ENCODE measurements around the gene PIWIL1.

PIWIL1 gene

DNA sequence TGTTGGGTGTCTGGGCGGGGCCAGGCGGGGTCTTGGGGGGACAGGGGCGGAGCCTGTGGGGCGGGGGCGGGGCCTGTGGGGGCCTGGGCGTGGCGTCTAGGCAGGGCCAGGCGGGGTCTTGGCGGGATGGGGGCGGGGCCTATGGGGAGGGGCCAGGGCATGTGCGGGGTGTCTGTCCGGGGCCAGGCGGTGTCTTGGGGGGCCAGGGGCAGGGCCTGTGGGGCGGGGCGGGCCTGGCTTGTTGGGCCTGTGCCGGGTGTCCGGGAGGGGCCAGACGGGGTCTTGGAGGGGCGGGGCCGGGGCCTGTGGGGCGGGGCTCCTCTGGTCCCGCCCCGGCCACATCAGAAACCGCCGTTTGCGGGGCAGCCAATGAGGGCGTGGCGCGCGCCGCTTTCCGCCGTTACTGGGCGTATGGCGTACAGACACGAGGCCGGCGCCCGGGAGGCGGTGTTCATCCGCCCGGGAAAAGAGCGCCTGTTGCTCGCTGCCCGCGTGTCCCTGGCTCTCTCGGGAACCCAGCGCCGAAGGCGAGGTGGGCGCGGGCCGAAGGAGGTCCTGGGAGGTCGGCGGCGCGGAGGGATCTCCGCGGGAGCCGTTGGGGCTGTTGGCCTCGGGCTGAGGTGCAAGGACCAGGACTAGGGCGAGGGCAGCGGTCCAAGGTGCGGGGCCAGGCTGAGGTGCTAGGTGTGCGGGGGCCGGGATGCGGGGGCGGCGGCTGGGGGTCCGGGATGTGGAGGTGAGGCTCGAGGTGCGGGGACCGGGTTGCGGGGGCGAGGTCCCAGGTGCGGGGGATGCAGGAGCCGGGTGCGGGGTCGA, at the start of gene PIWIL1:
Gene PIWIL1, plus strand, starts transcription at position 400 of the 816 bp plus-strand sequence. CDS start 4,705 bp downstream, outside the sequence.
- no peak for TF ChIP-seq Cebpa-rat (IDR thresholded peaks at IDR 0.05)
- Histone ChIP-seq H3K9me3 (replicated peaks in 1 of 11) (peaks cover 0 to 17% (median 7%) of the 10 kb centered on the region in 11 experiments; a peak in 7 of 22 replicates), H3K36me3 (no peaks in the 10 kb centered on the region), H3K27me3 (peaks cover 0 to 11% (median 0%) of the 10 kb centered on the region in 11 experiments; a peak in 5 of 22 replicates), H3K9ac (no peak within 1 kb of the TSS), H3K27ac (no peak within 1 kb of the TSS), H3K4me2 (no peak within 1 kb of the TSS), H3K4me1 (peaks cover 0 to 7% (median 4%) of the 10 kb centered on the region in 10 experiments; a peak in 7 of 20 replicates), H3K4me3 (no peak within 1 kb of the TSS), H4K20me1 (no peaks in the 10 kb centered on the region)

DNA sequence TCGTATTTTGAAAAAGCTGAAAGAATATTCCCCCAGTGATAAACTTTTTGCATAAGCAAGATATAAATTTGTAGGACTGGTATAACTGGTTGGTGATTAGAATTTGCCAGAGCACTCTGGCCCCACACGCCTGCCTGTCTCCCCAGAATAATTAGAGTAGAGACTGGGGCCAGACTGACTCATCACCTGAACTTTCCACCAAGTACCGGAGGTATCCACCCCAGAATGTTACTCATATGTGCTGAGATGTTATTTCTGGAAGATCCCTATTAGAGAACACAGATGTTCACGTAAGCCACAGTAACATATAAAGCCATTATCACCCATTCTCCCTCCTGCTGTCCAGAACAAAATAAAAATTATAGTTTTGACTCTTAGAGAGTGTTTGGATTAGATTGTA, 49.5 kb upstream of the PIWIL1 start:
- no peak for TF ChIP-seq Cebpa-rat (IDR thresholded peaks at IDR 0.05)
- Histone ChIP-seq H3K9me3 (replicated peaks in 1 of 11) (peaks cover 21 to 39% (median 31%) of the 10 kb centered on the region in 11 experiments), H4K20me1 (no peaks in the 10 kb centered on the region), H3K27me3 (no peaks in the 10 kb centered on the region), H3K27ac (no peak overlapping the region), H3K9ac (no peak overlapping the region), H3K4me3 (no peak overlapping the region), H3K4me2 (no peak overlapping the region), H3K36me3 (no peaks in the 10 kb centered on the region), H3K4me1 (0 out of 20 replicates have a peak, but pooled peaks cover 0 to 7% (median 0%) of the 10 kb centered on the region in 10 experiments)

DNA sequence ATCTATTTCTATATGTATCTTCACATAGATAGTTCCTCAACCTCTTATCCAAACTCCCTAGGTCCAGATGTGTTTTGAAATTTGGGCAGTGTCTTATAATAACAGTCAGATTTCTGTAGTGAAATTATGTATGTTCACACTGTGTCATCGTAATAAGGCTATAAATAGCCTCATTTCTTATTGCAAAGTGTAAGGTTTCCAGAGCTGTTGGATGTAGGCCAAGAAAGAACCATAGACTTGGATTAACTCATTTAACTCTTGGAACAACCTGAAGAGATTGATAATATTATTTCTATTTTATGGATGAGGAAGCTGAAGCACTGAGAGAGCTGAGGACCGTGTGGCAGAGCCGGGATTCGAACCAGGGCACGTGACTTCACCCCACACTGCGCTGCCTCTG, 49.0 kb upstream of the PIWIL1 start:
- Histone ChIP-seq H3K9me3 (replicated peaks in 1 of 11) (peaks cover 19 to 34% (median 26%) of the 10 kb centered on the region in 11 experiments), H3K9ac (no peak overlapping the region), H3K27ac (no peak overlapping the region), H3K4me2 (no peak overlapping the region), H3K36me3 (no peaks in the 10 kb centered on the region), H3K4me3 (no peak overlapping the region), H3K27me3 (no peaks in the 10 kb centered on the region), H4K20me1 (no peaks in the 10 kb centered on the region), H3K4me1 (0 out of 20 replicates have a peak, but pooled peaks cover 0 to 7% (median 0%) of the 10 kb centered on the region in 10 experiments)
- TF ChIP-seq Cebpa-rat (IDR thresholded peaks at IDR 0.05), result no peak

DNA sequence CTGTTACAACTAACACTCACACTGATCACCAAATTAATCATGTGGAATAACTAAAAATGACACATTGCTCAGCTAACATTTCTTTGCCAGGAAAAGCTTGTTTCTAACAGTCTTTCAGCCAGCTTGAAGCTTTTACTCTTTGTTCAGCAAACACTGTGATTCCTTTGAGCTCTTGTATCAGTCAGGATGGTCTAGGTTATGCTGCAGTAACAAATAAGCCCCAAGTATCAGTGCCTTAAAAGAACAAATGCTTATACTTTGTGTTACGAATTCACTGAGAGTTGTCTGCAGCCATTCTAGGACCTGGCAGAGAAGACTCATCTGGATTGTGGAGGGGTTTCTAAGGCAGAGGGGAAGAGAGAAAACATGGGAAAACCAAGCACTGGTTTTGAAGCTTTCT, 47.6 kb upstream of the PIWIL1 start:
- H3K9ac ChIP-seq, result no peak overlapping the region
- no peak overlapping the region for H3K27ac ChIP-seq
- H4K20me1 ChIP-seq, result no peaks in the 10 kb centered on the region
- H3K4me2 ChIP-seq, result no peak overlapping the region
- no peak overlapping the region for H3K4me3 ChIP-seq
- no peak for TF ChIP-seq Cebpa-rat (IDR thresholded peaks at IDR 0.05)
- no peaks in the 10 kb centered on the region for H3K27me3 ChIP-seq
- H3K9me3 ChIP-seq (replicated peaks in 1 of 11), result peaks cover 7 to 20% (median 12%) of the 10 kb centered on the region in 11 experiments; a peak in 15 of 22 replicates
- no peaks in the 10 kb centered on the region for H3K36me3 ChIP-seq
- 0 out of 20 replicates have a peak, but pooled peaks cover 0 to 7% (median 0%) of the 10 kb centered on the region in 10 experiments for H3K4me1 ChIP-seq

DNA sequence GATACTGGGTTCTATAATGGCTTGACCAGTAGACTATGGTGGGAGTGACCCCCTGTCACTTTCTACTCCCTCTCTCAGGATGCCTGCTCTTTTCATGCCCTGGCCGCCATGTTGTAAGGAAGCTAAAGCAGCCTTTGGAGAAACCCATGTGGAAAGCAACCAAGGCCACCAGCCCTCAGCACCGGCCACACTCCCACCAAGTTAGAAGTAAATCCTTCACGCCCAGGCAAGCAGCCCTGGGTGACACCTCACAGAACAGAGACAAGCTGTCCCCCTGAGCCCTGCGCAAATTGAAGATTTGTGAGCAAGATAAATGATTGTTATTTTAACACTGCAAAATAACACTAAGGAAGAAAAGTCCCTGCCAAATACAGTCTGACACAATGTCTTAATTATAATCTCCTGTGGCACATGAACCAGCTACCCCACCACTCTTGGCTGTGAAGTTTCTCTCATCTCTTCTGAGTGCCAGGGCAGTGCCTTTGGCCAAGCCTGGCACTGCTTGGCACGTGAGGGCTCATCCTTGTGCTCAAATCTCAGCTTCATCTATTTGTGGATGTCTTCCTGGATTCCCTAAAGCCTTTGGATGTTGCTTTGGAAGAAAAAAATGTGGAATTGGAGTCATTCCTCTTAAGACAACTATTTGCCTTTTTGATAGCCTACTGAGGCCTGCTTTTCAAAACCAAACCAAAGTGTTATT, 39.2 kb upstream of the PIWIL1 start:
- Histone ChIP-seq H3K9ac (no peak overlapping the region), H3K27me3 (no peaks in the 10 kb centered on the region), H3K27ac (no peak overlapping the region), H3K4me3 (no peak overlapping the region), H4K20me1 (no peaks in the 10 kb centered on the region; a peak in 1 of 22 replicates), H3K4me1 (peaks cover 16 to 29% (median 26%) of the 10 kb centered on the region in 10 experiments), H3K4me2 (no peak overlapping the region), H3K36me3 (no peaks in the 10 kb centered on the region), H3K9me3 (replicated peaks in 1 of 11) (peaks cover 0 to 3% (median 0%) of the 10 kb centered on the region in 11 experiments; a peak in 1 of 22 replicates)
- no peak for TF ChIP-seq Cebpa-rat (IDR thresholded peaks at IDR 0.05)

DNA sequence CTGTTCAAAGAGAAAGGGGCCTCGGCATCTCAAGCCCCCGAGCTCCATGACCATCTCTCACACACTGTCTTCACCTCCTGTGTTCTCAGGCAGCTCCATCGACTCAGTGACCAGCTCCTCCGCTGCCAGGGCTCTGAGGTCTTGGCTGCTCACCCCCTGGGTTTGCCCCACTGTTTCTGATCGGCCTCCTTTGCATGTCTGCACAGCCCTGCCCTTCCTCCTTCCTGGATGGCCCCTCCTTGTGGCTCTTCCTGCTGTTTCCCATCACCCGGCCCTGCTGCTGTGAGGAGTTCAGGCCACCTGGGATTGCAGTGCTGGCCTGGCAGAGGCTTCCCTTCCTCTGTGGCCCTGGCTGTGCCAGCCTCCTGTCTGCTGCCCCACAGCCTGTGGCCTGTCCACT, 38.1 kb upstream of the PIWIL1 start:
- peak overlapping the region in 8 of 11 experiments; percentile 6 to 82 (median 68); a peak in 11 of 22 replicates for H3K4me2 ChIP-seq
- no peaks in the 10 kb centered on the region for H3K27me3 ChIP-seq
- no peaks in the 10 kb centered on the region; a peak in 1 of 22 replicates for H4K20me1 ChIP-seq
- H3K9me3 ChIP-seq (replicated peaks in 1 of 11), result peaks cover 0 to 3% (median 0%) of the 10 kb centered on the region in 11 experiments; a peak in 1 of 22 replicates
- H3K9ac ChIP-seq, result no peak overlapping the region
- no peak overlapping the region for H3K27ac ChIP-seq
- peaks cover 16 to 38% (median 27%) of the 10 kb centered on the region in 10 experiments for H3K4me1 ChIP-seq
- no peaks in the 10 kb centered on the region for H3K36me3 ChIP-seq
- TF ChIP-seq Cebpa-rat (IDR thresholded peaks at IDR 0.05), result no peak
- H3K4me3 ChIP-seq, result no peak overlapping the region

DNA sequence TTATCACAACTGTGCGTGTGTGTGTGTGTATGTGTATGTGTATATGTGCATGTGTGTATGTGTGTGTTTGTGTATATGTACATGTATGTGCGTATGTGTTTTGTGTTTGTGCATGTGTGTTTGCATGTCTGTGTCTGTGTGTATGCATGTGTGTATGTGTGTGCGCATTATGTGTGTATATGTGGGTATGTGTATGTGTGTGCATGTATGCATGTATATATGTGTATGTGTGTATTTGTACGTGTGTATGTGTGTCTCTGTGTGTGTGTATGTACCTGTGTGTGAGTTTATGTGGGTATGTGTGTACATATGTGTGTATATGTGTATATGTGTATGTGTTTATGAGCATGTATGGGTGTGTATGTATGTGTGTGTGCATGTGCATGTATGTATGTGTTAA, 37.6 kb upstream of the PIWIL1 start:
- no peaks in the 10 kb centered on the region for H3K36me3 ChIP-seq
- H4K20me1 ChIP-seq, result no peaks in the 10 kb centered on the region; a peak in 1 of 22 replicates
- H3K27me3 ChIP-seq, result no peaks in the 10 kb centered on the region
- H3K4me2 ChIP-seq, result peak overlapping the region in 8 of 11 experiments; percentile 50 to 82 (median 70); a peak in 12 of 22 replicates
- H3K9me3 ChIP-seq (replicated peaks in 1 of 11), result peaks cover 0 to 3% (median 0%) of the 10 kb centered on the region in 11 experiments; a peak in 1 of 22 replicates
- no peak overlapping the region for H3K27ac ChIP-seq
- H3K4me3 ChIP-seq, result no peak overlapping the region
- TF ChIP-seq Cebpa-rat (IDR thresholded peaks at IDR 0.05), result no peak
- H3K4me1 ChIP-seq, result peaks cover 16 to 42% (median 28%) of the 10 kb centered on the region in 10 experiments
- H3K9ac ChIP-seq, result no peak overlapping the region

DNA sequence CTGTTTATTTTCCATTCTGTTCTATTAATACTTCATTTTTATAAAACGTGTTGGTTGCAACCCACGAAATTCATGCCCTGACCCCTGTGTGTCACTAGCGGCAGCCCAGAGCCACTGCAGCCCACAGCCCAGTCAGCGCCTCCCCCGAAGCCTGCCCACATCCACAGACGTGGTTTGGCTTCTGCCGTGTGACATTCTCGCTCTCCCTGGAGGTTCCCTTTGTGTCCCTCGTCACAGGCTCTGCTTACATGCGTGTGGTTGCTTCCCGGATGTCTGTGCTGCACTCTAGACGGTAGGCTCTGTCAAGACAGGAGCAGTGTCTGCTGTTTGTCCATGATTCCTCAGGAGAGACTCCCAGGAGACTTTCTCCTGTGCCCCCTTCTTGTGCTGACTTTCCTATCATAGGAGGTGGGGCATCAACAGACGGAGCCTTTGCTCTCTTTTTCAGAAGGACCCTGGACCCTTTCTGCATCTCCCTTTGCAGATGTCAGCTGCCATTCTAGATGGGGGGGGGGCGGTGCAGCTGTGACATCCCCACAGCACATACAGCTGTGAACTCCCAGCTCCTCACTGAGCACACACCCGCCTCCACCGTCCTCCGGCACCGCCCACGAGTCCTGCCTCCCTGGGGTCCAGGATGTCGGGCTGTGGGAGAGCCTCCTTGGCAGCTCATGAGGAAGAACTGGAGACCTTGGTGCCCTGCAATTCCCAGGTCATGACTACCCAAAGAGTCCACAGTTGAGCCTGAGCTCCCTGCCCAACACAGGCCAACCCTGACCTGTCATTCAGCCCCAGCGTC, 36.8 kb upstream of the PIWIL1 start:
- Histone ChIP-seq H3K4me3 (no peak overlapping the region), H3K9me3 (replicated peaks in 1 of 11) (peaks cover 0 to 3% (median 0%) of the 10 kb centered on the region in 11 experiments; a peak in 1 of 22 replicates), H3K4me1 (peaks cover 16 to 42% (median 28%) of the 10 kb centered on the region in 10 experiments), H3K27me3 (no peaks in the 10 kb centered on the region), H3K27ac (peak overlapping the region in 2 of 11 experiments; percentile 24 to 30; a peak in 6 of 22 replicates), H3K36me3 (no peaks in the 10 kb centered on the region), H3K4me2 (peak overlapping the region; percentile 50 to 82 (median 70)), H3K9ac (0 out of 22 replicates have a peak overlapping the region, but pooled peaks of 1 of the 11 experiments have one; percentile 11), H4K20me1 (no peaks in the 10 kb centered on the region; a peak in 1 of 22 replicates)
- TF ChIP-seq Cebpa-rat (IDR thresholded peaks at IDR 0.05), result no peak

Data from BLaER1 treated with 17β-estradiol and CSF1 and Interleukin-3, amounts not matched to agents 10 nM and 100 nM (cell line).